HepG2 (cell line): Measurements from ENCODE around the gene AK3. TPM values are rescaled to one million over a fixed set of nuclear protein-coding genes. Genes with fewer than 3 reads are reported as not detected.

Experiments
- ATM ChIP-seq: fragments of 450-650 bp; IDR thresholded peaks from 2 replicates; pipeline ENCODE4 v1.7.1; 2017; ENCODE audit warnings: mild to moderate bottlenecking, borderline replicate concordance
- EED ChIP-seq: sonication (generic); formaldehyde crosslinking; IDR thresholded peaks from 2 replicates; pipeline ENCODE4 v1.5.0; 2020; ENCODE audit warnings: mild to moderate bottlenecking, missing genetic modification reagents
- ERF ChIP-seq: IDR thresholded peaks from 2 replicates; pipeline ENCODE4 v1.6.1; 2018; ENCODE audit warnings: missing biosample characterization, missing genetic modification reagents
- MED8 ChIP-seq: sonication (generic); formaldehyde crosslinking; IDR thresholded peaks from 2 replicates; pipeline ENCODE4 v1.8.1; 2023; ENCODE audit warnings: mild to moderate bottlenecking, missing genetic modification reagents; ENCODE audit not compliant: insufficient replicate concordance
- NFIC ChIP-seq: IDR thresholded peaks from 2 replicates; pipeline ENCODE4 v1.6.1; 2012; ENCODE audit warnings: mild to moderate bottlenecking, low read length, inconsistent platforms
- SNAI1 ChIP-seq: sonication (generic); formaldehyde crosslinking; IDR thresholded peaks from 2 replicates; pipeline ENCODE4 v1.5.0; 2020; ENCODE audit warnings: mild to moderate bottlenecking, missing genetic modification reagents, borderline replicate concordance
- STAT6 ChIP-seq: sonication (generic); formaldehyde crosslinking; IDR thresholded peaks from 2 replicates; pipeline ENCODE4 v1.4.0; 2020; ENCODE audit warnings: missing genetic modification reagents, mild to moderate bottlenecking, borderline replicate concordance
- ZNF407 ChIP-seq: sonication (generic); formaldehyde crosslinking; IDR thresholded peaks from one replicate; pipeline ENCODE4 v1.5.1; 2020; ENCODE audit warnings: mild to moderate bottlenecking, missing genetic modification reagents; ENCODE audit errors: not compliant biosample characterization
- ZNF713 ChIP-seq: sonication (generic); formaldehyde crosslinking; IDR thresholded peaks from 2 replicates; pipeline ENCODE4 v1.4.0; 2020; ENCODE audit warnings: mild to moderate bottlenecking, missing genetic modification reagents
- ZNF720 ChIP-seq: sonication (generic); formaldehyde crosslinking; IDR thresholded peaks from 2 replicates; pipeline ENCODE4 v1.4.0; 2020; ENCODE audit warnings: missing genetic modification reagents
- ZSCAN30 ChIP-seq: sonication (generic); formaldehyde crosslinking; IDR thresholded peaks from 2 replicates; pipeline ENCODE4 v1.5.0; 2020; ENCODE audit warnings: mild to moderate bottlenecking, missing genetic modification reagents
- ZSCAN9 ChIP-seq: IDR thresholded peaks from 2 replicates; pipeline ENCODE4 v1.6.1; 2016; ENCODE audit warnings: borderline replicate concordance
- polyA plus RNA-seq, 8 experiments: library from polyadenylated mRNA; depleted of rRNA in 3 of 8; stranded (reverse) in 7 of 8; unstranded in 1 of 8; fragments of >200 nt; fragmentation: Illumina TruSeq in 4 of 8; extraction: Trizol in 4 of 8; gene quantifications; 2 replicates each; pipeline versions ENCODE4 v1.2.1 to v1.2.3, GENCODE V29; 2011 to 2016; ENCODE audit warnings: low read depth in 4 of 8, missing spikeins in 1 of 8, mixed read lengths in 1 of 8; ENCODE audit not compliant: insufficient read depth in 1 of 8
- total RNA-seq, 5 experiments: library from RNA; depleted of rRNA; stranded (reverse); fragments of >200 nt; fragmentation: Illumina TruSeq; extraction: Trizol; gene quantifications; 2 replicates each; pipeline ENCODE4 v1.2.3, GENCODE V29; 2016; ENCODE audit warnings: low read depth in 1 of 5
- TF ChIP-seq, protein P1 (sequence below): sonication (generic); formaldehyde crosslinking; IDR thresholded peaks from 2 replicates; pipeline ENCODE4 v1.5.1; 2020; ENCODE audit warnings: missing genetic modification reagents, mild to moderate bottlenecking, borderline replicate concordance
- TF ChIP-seq, protein P2 (sequence below): sonication (generic); formaldehyde crosslinking; IDR thresholded peaks from 2 replicates; pipeline ENCODE4 v1.4.0; 2020; ENCODE audit warnings: missing genetic modification reagents; ENCODE audit errors: not compliant biosample characterization

AK3 gene
- total and polyA plus RNA-seq, 2 of the 13 experiments (the other 11 are each of a cell fraction or from before 2014, with no cell fraction given): 76.8 to 109 TPM

DNA sequence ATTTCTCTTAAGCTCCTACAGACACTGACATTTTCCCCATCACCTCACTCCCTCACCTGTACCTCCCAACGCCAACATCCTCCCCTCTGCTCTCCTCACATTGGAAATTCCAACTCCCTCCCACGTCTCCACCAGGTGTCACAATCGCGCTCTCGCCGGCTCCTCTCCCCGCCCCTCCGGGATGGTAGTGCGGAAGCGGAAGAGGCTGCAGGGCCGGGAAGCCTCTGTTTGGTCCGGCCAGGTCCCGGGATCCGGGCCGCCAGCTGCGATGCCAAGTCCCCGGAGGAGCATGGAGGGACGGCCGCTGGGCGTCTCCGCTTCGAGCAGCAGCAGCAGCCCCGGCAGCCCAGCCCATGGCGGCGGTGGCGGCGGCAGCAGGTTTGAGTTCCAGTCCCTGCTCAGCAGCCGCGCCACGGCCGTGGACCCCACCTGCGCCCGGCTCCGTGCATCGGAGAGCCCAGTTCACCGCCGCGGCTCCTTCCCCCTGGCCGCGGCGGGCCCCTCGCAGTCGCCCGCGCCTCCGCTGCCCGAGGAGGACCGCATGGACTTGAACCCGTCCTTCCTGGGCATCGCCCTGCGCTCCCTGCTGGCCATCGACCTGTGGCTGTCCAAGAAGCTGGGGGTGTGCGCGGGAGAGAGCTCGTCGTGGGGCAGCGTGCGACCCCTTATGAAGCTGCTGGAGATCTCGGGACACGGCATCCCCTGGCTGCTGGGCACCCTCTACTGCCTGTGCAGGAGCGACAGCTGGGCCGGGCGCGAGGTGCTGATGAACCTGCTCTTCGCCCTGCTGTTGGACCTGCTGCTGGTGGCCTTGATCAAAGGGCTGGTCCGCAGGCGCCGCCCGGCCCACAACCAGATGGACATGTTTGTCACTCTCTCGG, 78.7 kb downstream of the AK3 start, which contains the start of gene PLPP6 (continued):
- TF ChIP-seq EED (CRISPR knock-in tag) (peak; percentile 75; the same call in 1 of the 2 replicates), MED8 (CRISPR knock-in tag) (peak; percentile 51), ATM (no peak), ZSCAN9 (no peak), NFIC (no peak), ZNF713 (CRISPR knock-in tag) (0 out of 2 replicates have a peak, but pooled peaks have one; percentile 5), STAT6 (CRISPR knock-in tag) (peak; percentile 12; the same call in 1 of the 2 replicates), ZSCAN30 (CRISPR knock-in tag) (no peak), SNAI1 (CRISPR knock-in tag) (no peak), ZNF407 (peak; percentile 31), ZNF720 (CRISPR knock-in tag) (no peak), ERF (CRISPR knock-in tag) (peak; percentile 88)
- TF ChIP-seq, protein P1, sequence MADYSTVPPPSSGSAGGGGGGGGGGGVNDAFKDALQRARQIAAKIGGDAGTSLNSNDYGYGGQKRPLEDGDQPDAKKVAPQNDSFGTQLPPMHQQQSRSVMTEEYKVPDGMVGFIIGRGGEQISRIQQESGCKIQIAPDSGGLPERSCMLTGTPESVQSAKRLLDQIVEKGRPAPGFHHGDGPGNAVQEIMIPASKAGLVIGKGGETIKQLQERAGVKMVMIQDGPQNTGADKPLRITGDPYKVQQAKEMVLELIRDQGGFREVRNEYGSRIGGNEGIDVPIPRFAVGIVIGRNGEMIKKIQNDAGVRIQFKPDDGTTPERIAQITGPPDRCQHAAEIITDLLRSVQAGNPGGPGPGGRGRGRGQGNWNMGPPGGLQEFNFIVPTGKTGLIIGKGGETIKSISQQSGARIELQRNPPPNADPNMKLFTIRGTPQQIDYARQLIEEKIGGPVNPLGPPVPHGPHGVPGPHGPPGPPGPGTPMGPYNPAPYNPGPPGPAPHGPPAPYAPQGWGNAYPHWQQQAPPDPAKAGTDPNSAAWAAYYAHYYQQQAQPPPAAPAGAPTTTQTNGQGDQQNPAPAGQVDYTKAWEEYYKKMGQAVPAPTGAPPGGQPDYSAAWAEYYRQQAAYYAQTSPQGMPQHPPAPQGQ (CRISPR knock-in tag): peak; percentile 67; the same call in 1 of the 2 replicates
- TF ChIP-seq, protein P2, sequence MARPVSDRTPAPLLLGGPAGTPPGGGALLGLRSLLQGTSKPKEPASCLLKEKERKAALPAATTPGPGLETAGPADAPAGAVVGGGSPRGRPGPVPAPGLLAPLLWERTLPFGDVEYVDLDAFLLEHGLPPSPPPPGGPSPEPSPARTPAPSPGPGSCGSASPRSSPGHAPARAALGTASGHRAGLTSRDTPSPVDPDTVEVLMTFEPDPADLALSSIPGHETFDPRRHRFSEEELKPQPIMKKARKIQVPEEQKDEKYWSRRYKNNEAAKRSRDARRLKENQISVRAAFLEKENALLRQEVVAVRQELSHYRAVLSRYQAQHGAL (CRISPR knock-in tag): peak; percentile 79
